HCT116 (cell line): ENCODE results near the gene PAPPA2.

Source experiments
- CEBPB ChIP-seq: IDR thresholded peaks from 2 replicates; pipeline ENCODE4 v1.6.1; 2012; ENCODE audit warnings: low read depth
- EGR1 ChIP-seq: IDR thresholded peaks from 2 replicates; pipeline ENCODE4 v1.6.1; 2012; ENCODE audit warnings: low read depth
- EZH2 ChIP-seq: fragments of 200-600 bp; sonication (generic); IDR thresholded peaks from 2 replicates; pipeline ENCODE4 v1.6.1; 2017; ENCODE audit warnings: antibody characterized with exemption, mixed run types
- POLR2A ChIP-seq: IDR thresholded peaks from 2 replicates; pipeline ENCODE4 v1.7.0; 2011; ENCODE audit warnings: borderline replicate concordance; ENCODE audit not compliant: insufficient read depth, insufficient read length; ENCODE audit errors: extremely low read depth
- SP1 ChIP-seq: IDR thresholded peaks from 2 replicates; pipeline ENCODE4 v1.6.1; 2012; ENCODE audit warnings: low read depth
- ZNF274 ChIP-seq: fragments of 200-500 bp; sonication (Bioruptor generic); IDR thresholded peaks from 2 replicates; pipeline ENCODE4 v1.6.1; 2014; ENCODE audit warnings: mild to moderate bottlenecking, low read depth, low read length, inconsistent platforms
- TF ChIP-seq, protein P1 (sequence below), 3 experiments: fragments of 200-600 bp in 1 of 3; sonication (generic) in 1 of 3; IDR thresholded peaks in 2 of 3; conservative IDR thresholded peaks in 1 of 3; 2 replicates each; pipeline ENCODE4 v1.5.1; 2012 to 2017; ENCODE audit warnings: low read depth in 2 of 3, low read length in 2 of 3, antibody characterized with exemption in 1 of 3, borderline replicate concordance in 1 of 3, control low read depth in 1 of 3, mild to moderate bottlenecking in 1 of 3, mixed read lengths in 1 of 3, mixed run types in 1 of 3, moderate library complexity in 1 of 3; ENCODE audit not compliant: insufficient read depth in 1 of 3
- TF ChIP-seq, protein P2 (sequence below): IDR thresholded peaks from 2 replicates; pipeline ENCODE4 v1.6.1; 2012; ENCODE audit warnings: low read depth
- TF ChIP-seq, protein P3 (sequence below): IDR thresholded peaks from 2 replicates; pipeline ENCODE4 v1.6.1; 2012

DNA sequence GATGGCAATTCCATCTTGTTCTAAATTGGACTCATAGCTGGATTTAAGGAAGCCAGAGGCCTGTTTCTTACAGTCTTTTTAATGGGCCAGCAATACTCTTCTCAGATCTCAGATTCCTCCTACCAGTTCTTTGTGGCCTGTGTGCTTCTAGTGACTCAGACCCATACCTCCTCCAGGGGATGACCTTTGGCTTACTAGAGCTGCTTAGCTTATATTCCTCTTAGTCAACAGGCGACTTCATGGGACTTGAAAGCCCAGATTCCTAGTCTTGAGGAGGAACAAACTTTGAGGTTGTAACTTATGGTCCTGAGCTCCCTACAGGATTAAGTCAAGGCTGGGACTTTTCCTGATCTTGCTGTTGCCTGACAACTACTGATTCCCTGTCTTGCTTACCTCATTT is 12.4 kb upstream of the PAPPA2 start:
- TF ChIP-seq, protein P1, sequence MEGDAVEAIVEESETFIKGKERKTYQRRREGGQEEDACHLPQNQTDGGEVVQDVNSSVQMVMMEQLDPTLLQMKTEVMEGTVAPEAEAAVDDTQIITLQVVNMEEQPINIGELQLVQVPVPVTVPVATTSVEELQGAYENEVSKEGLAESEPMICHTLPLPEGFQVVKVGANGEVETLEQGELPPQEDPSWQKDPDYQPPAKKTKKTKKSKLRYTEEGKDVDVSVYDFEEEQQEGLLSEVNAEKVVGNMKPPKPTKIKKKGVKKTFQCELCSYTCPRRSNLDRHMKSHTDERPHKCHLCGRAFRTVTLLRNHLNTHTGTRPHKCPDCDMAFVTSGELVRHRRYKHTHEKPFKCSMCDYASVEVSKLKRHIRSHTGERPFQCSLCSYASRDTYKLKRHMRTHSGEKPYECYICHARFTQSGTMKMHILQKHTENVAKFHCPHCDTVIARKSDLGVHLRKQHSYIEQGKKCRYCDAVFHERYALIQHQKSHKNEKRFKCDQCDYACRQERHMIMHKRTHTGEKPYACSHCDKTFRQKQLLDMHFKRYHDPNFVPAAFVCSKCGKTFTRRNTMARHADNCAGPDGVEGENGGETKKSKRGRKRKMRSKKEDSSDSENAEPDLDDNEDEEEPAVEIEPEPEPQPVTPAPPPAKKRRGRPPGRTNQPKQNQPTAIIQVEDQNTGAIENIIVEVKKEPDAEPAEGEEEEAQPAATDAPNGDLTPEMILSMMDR (IDR thresholded peaks at IDR 0.05 in 2 of 3, conservative IDR thresholded peaks at IDR 0.05 in 1 of 3; ENCODE audit: borderline replicate concordance in 1 of 3, insufficient read depth in 1 of 3, low read depth in 2 of 3, low read length in 2 of 3): no peak
- TF ChIP-seq EGR1 (no peak), POLR2A (no peak), ZNF274 (no peak), SP1 (no peak), EZH2 (no peak), CEBPB (no peak)
- TF ChIP-seq, protein P2, sequence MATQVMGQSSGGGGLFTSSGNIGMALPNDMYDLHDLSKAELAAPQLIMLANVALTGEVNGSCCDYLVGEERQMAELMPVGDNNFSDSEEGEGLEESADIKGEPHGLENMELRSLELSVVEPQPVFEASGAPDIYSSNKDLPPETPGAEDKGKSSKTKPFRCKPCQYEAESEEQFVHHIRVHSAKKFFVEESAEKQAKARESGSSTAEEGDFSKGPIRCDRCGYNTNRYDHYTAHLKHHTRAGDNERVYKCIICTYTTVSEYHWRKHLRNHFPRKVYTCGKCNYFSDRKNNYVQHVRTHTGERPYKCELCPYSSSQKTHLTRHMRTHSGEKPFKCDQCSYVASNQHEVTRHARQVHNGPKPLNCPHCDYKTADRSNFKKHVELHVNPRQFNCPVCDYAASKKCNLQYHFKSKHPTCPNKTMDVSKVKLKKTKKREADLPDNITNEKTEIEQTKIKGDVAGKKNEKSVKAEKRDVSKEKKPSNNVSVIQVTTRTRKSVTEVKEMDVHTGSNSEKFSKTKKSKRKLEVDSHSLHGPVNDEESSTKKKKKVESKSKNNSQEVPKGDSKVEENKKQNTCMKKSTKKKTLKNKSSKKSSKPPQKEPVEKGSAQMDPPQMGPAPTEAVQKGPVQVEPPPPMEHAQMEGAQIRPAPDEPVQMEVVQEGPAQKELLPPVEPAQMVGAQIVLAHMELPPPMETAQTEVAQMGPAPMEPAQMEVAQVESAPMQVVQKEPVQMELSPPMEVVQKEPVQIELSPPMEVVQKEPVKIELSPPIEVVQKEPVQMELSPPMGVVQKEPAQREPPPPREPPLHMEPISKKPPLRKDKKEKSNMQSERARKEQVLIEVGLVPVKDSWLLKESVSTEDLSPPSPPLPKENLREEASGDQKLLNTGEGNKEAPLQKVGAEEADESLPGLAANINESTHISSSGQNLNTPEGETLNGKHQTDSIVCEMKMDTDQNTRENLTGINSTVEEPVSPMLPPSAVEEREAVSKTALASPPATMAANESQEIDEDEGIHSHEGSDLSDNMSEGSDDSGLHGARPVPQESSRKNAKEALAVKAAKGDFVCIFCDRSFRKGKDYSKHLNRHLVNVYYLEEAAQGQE: no peak
- TF ChIP-seq, protein P3, sequence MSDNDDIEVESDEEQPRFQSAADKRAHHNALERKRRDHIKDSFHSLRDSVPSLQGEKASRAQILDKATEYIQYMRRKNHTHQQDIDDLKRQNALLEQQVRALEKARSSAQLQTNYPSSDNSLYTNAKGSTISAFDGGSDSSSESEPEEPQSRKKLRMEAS: no peak
